ENCODE data around the gene FMNL2. TPM values are rescaled to one million over a fixed set of nuclear protein-coding genes. Genes with fewer than 3 reads are reported as not detected.
A peak's percentile ranks its signal among the peaks of the same experiment; 100 is the strongest.

The FMNL2 gene
- total RNA-seq, 1 experiment from 2014 or later, result 43.1 TPM

DNA sequence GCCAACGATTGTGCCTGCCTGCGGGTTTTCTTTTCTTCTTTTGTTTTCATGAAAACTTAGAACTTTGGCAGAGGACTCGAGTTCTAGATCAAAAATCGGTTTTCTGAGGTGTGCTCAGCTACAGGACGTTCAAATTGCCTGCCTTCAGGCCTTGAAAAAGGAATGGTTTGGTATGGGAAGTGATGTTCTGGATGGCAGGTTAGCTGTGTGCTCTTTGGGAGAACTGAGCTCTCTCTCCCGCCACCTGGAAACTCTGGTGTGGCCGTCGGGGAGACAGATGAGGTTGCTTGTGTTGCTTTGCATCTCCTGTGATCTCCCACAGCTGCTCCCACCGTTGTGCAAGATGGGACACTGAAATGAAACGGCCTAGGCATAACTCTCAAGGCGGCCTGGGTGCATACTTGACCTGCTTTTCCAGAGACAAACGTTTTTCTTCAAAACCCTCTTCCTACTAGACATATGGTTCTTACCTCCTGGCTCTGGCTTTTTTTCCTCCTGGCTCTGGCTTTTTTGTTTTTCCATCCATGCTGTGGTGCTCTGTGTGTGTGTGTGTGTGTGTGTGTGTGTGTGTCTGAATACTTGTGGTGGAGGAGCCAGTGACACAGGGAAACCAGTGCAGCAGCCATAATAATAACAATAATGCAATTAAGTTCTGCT, 2.0 kb downstream of the FMNL2 start:
- no peak for TF ChIP-seq CTCF (conservative IDR thresholded peaks at IDR 0.05; ENCODE audit: low read depth, low read length)
- no peak for TF ChIP-seq EZH2 (IDR thresholded peaks at IDR 0.05; ENCODE audit: borderline replicate concordance, low read depth, low read length, poor library complexity, severe bottlenecking)
- Histone ChIP-seq H3K27ac (ENCODE audit: low read depth, low read length, poor library complexity, severe bottlenecking) (peak overlapping the region; percentile 82), H3K9me3 (ENCODE audit: low read depth, low read length, poor library complexity, severe bottlenecking) (no peaks in the 10 kb centered on the region), H3K27me3 (replicated peaks; ENCODE audit: insufficient read depth, low read depth, low read length, poor library complexity) (no peaks in the 10 kb centered on the region), H3K4me1 (ENCODE audit: insufficient read depth, low read length, poor library complexity, severe bottlenecking) (peaks cover 14% of the 10 kb centered on the region), H3K36me3 (ENCODE audit: insufficient read depth, low read length, poor library complexity, severe bottlenecking) (no peaks in the 10 kb centered on the region), H3K4me3 (ENCODE audit: low read depth, low read length, poor library complexity, severe bottlenecking) (peak overlapping the region; percentile 97)
- POLR2A ChIA-PET (ENCODE audit: low non-redundant PET), result interaction anchor here (0.6 to 0.7 kb wide), 2 partner anchors 72 to 1249 kb away, joined by 4 read pairs; no protein-coding TSS in a partner anchor
- no TSS peak for BruUV-seq (replicated peaks)
- intact Hi-C loops (cut with micrococcal nuclease; ENCODE audit: unreplicated experiment), result loop anchor here (1.0 to 5.0 kb wide), 3 partner anchors 95 to 290 kb away; no protein-coding TSS in a partner anchor
- peak; percentile 44 for DNase-seq (ENCODE audit: low spot score)
- CTCF ChIA-PET, result interaction anchor here (0.6 kb wide), 2 partner anchors 148 to 158 kb away, joined by 3 read pairs; no protein-coding TSS in a partner anchor

GRCh38 chr2:152337511-152337903, 2.5 kb downstream of the FMNL2 start:
- POLR2A ChIA-PET (ENCODE audit: low non-redundant PET), result no interaction called here
- intact Hi-C loops (cut with micrococcal nuclease; ENCODE audit: unreplicated experiment), result loop anchor here (5.0 kb wide), 2 partner anchors 220 to 290 kb away; no protein-coding TSS in a partner anchor

More at GRCh38 chr2:152337511-152337903, 2.5 kb downstream of the FMNL2 start:
- TSS peak; percentile 33 for BruUV-seq (replicated peaks)
- CTCF ChIA-PET, result interaction anchor here (0.6 kb wide), 1 partner anchor 147 kb away, joined by 3 read pairs; no protein-coding TSS in a partner anchor
- H3K27ac ChIP-seq (ENCODE audit: low read depth, low read length, poor library complexity, severe bottlenecking), result no peak overlapping the region
- TF ChIP-seq EZH2 (IDR thresholded peaks at IDR 0.05; ENCODE audit: borderline replicate concordance, low read depth, low read length, poor library complexity, severe bottlenecking), result no peak
- no peak for TF ChIP-seq CTCF (conservative IDR thresholded peaks at IDR 0.05; ENCODE audit: low read depth, low read length)
- no peak for DNase-seq (ENCODE audit: low spot score)
- H3K36me3 ChIP-seq (ENCODE audit: insufficient read depth, low read length, poor library complexity, severe bottlenecking), result no peaks in the 10 kb centered on the region
- H3K4me1 ChIP-seq (ENCODE audit: insufficient read depth, low read length, poor library complexity, severe bottlenecking), result peaks cover 14% of the 10 kb centered on the region
- H3K27me3 ChIP-seq (replicated peaks; ENCODE audit: insufficient read depth, low read depth, low read length, poor library complexity), result no peaks in the 10 kb centered on the region
- H3K4me3 ChIP-seq (ENCODE audit: low read depth, low read length, poor library complexity, severe bottlenecking), result peak overlapping the region; percentile 97
- H3K9me3 ChIP-seq (ENCODE audit: low read depth, low read length, poor library complexity, severe bottlenecking), result no peaks in the 10 kb centered on the region

Data from A673 (cell line).